Right ventricle myocardium inferior (tissue), 1 donor: ENCODE measurements around the gene ADGRE2. TPM values are rescaled to one million over a fixed set of nuclear protein-coding genes. Genes with fewer than 3 reads are reported as not detected.

Source experiments
- ATAC-seq: fragments of 200-7000 bp; cut with Tn5 transposase; one replicate; pipeline ENCODE4 v1.9.1; 2020; ENCODE audit warnings: mild to moderate bottlenecking, moderate library complexity
- DNase-seq: peaks from one replicate; pipeline ENCODE4 v3.0.0; 2021; ENCODE audit errors: missing footprints
- intact Hi-C: fragments of 100-400 bp; cut with DNase I; formaldehyde crosslinking; loops from one replicate; pipeline ENCODE4 v1.11.0; 2022
- total RNA-seq: library from RNA; stranded (reverse); fragmentation: NEBNext Ultra II Directional; extraction: Animal tissue kit (Norgen Biotek cat#: 25700); gene quantifications from one replicate; pipeline ENCODE4 v1.2.1, GENCODE V29; 2021
- donor health status: DM: no; HTN: yes; CAD: no; lungs with severe emphysema.

Gene ADGRE2
- total RNA-seq, 1 donor from 2014 or later: 0.87 TPM

GRCh38 chr19:14763497-14764145, 14.7 kb downstream of the ADGRE2 start:
- ATAC-seq (no peak), DNase-seq (no peak)
- intact Hi-C loops: no loop called here

GRCh38 chr19:14762111-14762510, 16.2 kb downstream of the ADGRE2 start:
- no peak for DNase-seq
- ATAC-seq: no peak
- intact Hi-C loops: no loop called here

GRCh38 chr19:14761607-14762006, 16.8 kb downstream of the ADGRE2 start:
- ATAC-seq: no peak
- DNase-seq: no peak
- intact Hi-C loops: no loop called here

- intact Hi-C loops: no loop called here
- ATAC-seq (no peak), DNase-seq (no peak)
Observed at GRCh38 chr19:14758816-14759215, 19.5 kb downstream of the ADGRE2 start.

- intact Hi-C loops: no loop called here
- DNase-seq (no peak), ATAC-seq (no peak)
Observed at GRCh38 chr19:14748601-14749000, 29.8 kb downstream of the ADGRE2 start.

GRCh38 chr19:14746886-14747285, 31.5 kb downstream of the ADGRE2 start:
- DNase-seq (no peak), ATAC-seq (no peak)
- intact Hi-C loops: no loop called here

GRCh38 chr19:14735915-14736314, 42.4 kb downstream of the ADGRE2 start:
- no peak for ATAC-seq
- intact Hi-C loops: no loop called here

GRCh38 chr19:14733574-14733973, 44.8 kb downstream of the ADGRE2 start:
- DNase-seq (no peak), ATAC-seq (no peak)
- intact Hi-C loops: no loop called here

More at GRCh38 chr19:14735915-14736314, 42.4 kb downstream of the ADGRE2 start:
- no peak for DNase-seq

- DNase-seq: no peak
- no peak for ATAC-seq
- intact Hi-C loops: no loop called here
Observed at GRCh38 chr19:14732510-14732909, 45.9 kb downstream of the ADGRE2 start.

GRCh38 chr19:14731200-14731599, 47.2 kb downstream of the ADGRE2 start:
- DNase-seq (no peak), ATAC-seq (no peak)
- intact Hi-C loops: no loop called here

GRCh38 chr19:14728595-14728994, 49.8 kb downstream of the ADGRE2 start:
- DNase-seq (no peak), ATAC-seq (no peak)
- intact Hi-C loops: no loop called here

GRCh38 chr19:14722127-14722526, 56.2 kb downstream of the ADGRE2 start:
- intact Hi-C loops: no loop called here
- ATAC-seq (no peak), DNase-seq (no peak)

- intact Hi-C loops: no loop called here
- ATAC-seq: no peak
- DNase-seq: no peak
Observed at GRCh38 chr19:14719162-14719561, 59.2 kb downstream of the ADGRE2 start.

- no peak for DNase-seq
- no peak for ATAC-seq
- intact Hi-C loops: no loop called here
Observed at GRCh38 chr19:14718522-14719116, 59.7 kb downstream of the ADGRE2 start.

- DNase-seq (no peak), ATAC-seq (no peak)
- intact Hi-C loops: no loop called here
Observed at GRCh38 chr19:14715841-14716240, 62.5 kb downstream of the ADGRE2 start.

- intact Hi-C loops: no loop called here
- no peak for DNase-seq
- ATAC-seq: no peak
Observed at GRCh38 chr19:14704450-14704849, 73.9 kb downstream of the ADGRE2 start.

GRCh38 chr19:14703833-14704232, 74.5 kb downstream of the ADGRE2 start:
- intact Hi-C loops: no loop called here
- DNase-seq: no peak
- ATAC-seq: no peak

- ATAC-seq (no peak), DNase-seq (no peak)
- intact Hi-C loops: no loop called here
Observed at GRCh38 chr19:14700711-14701375, 77.5 kb downstream of the ADGRE2 start.

GRCh38 chr19:14699641-14700040, 78.7 kb downstream of the ADGRE2 start:
- no peak for ATAC-seq
- intact Hi-C loops: no loop called here
- DNase-seq: no peak

GRCh38 chr19:14695471-14695870, 82.9 kb downstream of the ADGRE2 start:
- DNase-seq: no peak
- intact Hi-C loops: no loop called here
- no peak for ATAC-seq
